ENCODE data around the gene HIVEP2.

The HIVEP2 gene

GRCh38 chr6:142728364-142728763 lies 216.6 kb downstream of the HIVEP2 start:
- DNase-seq = no peak

- DNase-seq = no peak
Observed at GRCh38 chr6:142726616-142727015, 218.4 kb downstream of the HIVEP2 start.

- no peak for DNase-seq
Observed at GRCh38 chr6:142725024-142725770, 219.8 kb downstream of the HIVEP2 start.

GRCh38 chr6:142722841-142723240 lies 222.1 kb downstream of the HIVEP2 start:
- no peak for DNase-seq

- DNase-seq = no peak
Observed at GRCh38 chr6:142722012-142722411, 223.0 kb downstream of the HIVEP2 start.

- DNase-seq = no peak
Observed at GRCh38 chr6:142721215-142721920, 223.6 kb downstream of the HIVEP2 start.

GRCh38 chr6:142718667-142719191 lies 226.2 kb downstream of the HIVEP2 start:
- no peak for DNase-seq

GRCh38 chr6:142716097-142716496 lies 228.9 kb downstream of the HIVEP2 start:
- DNase-seq = no peak

- DNase-seq = no peak
Observed at GRCh38 chr6:142714951-142715785, 229.8 kb downstream of the HIVEP2 start.

- no peak for DNase-seq
Observed at GRCh38 chr6:142713959-142714358, 231.0 kb downstream of the HIVEP2 start.

- DNase-seq = no peak
Observed at GRCh38 chr6:142712231-142712630, 232.7 kb downstream of the HIVEP2 start.

GRCh38 chr6:142708651-142709050 lies 236.3 kb downstream of the HIVEP2 start:
- DNase-seq = no peak

- no peak for DNase-seq
Observed at GRCh38 chr6:142707255-142707654, 237.7 kb downstream of the HIVEP2 start.

GRCh38 chr6:142706210-142706609 lies 238.8 kb downstream of the HIVEP2 start:
- DNase-seq = no peak

GRCh38 chr6:142705054-142705453 lies 239.9 kb downstream of the HIVEP2 start:
- DNase-seq = no peak

GRCh38 chr6:142702501-142703460 lies 242.2 kb downstream of the HIVEP2 start:
- DNase-seq = no peak

All from NCI-H2081 treated with DMSO at 0.1 percent for 48 hours (cell line).